Measurements from ENCODE around the gene RBM47.

Gene RBM47

GRCh38 chr4:40586034-40586433 lies 43.6 kb downstream of the RBM47 start:
- DNase-seq: no peak

DNA sequence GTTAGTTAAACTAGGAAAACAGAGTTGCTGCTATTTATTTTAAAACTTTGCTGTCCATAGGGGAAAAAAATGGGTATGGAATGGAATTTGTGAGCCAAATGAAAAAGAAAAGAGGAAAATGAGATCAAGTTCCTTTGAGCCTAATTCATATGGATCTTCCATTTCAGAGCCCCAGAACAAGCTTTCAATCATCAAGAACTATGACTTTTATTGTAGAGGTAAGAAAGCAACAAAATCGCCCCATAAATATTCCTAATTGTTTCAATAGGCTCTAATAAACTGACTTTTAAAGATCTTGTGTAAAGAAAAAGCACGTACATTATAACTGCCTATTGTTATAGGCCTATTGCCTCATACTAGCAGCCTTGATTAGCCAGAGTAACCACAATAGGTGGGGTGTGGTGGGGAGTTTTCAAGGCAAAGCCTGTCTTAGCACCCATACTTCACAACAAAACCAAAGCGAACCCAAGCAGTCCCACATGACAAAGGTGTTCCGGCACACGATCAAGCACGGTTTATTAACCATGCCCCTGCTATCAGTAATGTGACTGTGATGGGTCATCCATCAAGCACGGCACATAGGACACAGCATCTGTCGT lies 44.4 kb downstream of the RBM47 start:
- no peak for DNase-seq

GRCh38 chr4:40584517-40585141 lies 45.0 kb downstream of the RBM47 start:
- DNase-seq: no peak

DNA sequence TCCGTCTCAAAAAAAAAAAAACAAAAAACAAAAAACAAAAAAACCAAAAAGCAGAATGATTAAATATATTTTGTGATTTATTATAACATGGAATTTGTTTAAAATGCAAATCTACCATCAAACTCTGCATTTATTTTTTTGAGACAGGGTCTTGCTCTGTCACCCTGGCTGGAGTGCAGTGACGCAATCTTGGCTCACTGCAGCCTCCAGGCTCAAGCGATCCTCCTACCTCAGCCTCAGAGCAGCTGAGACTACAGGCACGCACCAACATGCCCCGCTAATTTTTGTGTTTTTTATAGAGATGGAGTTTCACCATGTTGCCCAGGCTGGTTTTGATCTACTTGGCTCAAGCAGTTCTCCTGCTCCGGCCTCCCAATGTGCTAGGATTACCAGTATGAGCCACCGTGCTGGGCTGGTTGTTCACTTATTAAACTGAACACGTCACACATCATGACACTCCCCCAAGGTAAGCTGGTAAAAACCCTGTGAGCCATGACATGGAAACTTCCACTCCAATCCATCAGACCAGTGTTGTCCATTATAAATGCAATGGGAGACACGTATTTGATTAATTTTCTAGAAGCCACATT lies 45.7 kb downstream of the RBM47 start:
- DNase-seq: no peak

DNA sequence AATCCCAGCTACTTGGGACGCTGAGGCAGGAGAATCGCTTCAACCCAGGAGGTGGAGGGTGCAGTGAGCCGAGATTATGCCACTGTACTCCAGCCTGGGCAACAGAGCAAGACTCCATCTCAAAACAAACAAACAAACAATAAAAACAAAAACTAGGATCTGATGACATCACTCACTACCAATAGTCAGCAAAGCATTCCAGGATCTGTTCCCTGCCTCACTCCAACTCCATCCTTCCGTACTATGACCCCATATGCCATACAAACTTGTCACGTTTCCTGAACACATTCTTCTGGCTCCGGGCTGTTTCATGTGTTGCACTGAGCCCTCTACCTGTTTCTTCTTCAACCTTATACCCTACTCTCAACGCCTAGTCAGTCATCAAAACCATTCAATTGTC lies 47.3 kb downstream of the RBM47 start:
- DNase-seq: no peak

DNA sequence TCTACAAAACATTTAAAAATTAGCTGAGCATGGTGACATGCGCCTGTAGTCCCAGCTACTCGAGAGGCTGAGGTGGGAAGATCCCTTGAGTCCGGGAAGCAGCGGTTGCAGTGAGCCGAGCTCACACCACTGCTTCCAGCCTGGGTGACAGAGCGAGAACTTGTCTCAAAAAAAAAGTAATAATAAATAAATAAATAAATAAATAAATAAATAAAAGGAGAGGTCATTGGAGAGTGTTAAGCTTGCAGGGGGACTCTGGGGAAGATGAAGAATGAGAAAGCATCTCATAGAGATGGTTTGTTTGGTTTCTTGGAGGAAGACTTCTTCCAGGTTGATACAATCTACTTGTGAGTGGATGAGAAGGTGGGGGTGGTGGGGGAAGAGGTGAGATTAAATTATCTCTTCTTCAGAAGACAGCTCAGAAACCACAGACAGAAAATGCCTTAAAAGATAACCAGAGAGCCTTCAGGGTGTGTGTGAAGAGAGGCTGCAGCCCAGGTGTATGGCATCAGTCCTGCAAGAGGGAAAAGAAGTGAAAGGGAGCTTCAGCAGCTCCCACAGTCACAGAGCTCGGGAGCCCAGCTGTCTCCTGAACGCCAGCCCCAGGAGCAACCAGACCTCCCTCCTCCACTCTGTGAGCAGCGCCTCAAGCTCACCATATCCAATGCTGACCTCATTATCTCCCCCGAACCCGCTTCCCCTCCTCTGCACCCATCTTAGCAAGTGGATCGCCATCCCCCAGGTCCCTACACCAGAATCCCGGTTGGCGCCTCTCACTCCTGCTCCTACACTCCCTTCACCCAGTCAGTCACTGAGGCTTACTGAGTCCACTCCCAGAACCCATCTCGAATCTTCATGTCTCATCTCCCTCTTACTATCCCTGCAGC lies 48.2 kb downstream of the RBM47 start:
- DNase-seq: no peak

- no peak for DNase-seq
Observed at GRCh38 chr4:40579983-40580382, 49.7 kb downstream of the RBM47 start.

- no peak for DNase-seq
Observed at GRCh38 chr4:40577588-40578253, 51.9 kb downstream of the RBM47 start.

DNA sequence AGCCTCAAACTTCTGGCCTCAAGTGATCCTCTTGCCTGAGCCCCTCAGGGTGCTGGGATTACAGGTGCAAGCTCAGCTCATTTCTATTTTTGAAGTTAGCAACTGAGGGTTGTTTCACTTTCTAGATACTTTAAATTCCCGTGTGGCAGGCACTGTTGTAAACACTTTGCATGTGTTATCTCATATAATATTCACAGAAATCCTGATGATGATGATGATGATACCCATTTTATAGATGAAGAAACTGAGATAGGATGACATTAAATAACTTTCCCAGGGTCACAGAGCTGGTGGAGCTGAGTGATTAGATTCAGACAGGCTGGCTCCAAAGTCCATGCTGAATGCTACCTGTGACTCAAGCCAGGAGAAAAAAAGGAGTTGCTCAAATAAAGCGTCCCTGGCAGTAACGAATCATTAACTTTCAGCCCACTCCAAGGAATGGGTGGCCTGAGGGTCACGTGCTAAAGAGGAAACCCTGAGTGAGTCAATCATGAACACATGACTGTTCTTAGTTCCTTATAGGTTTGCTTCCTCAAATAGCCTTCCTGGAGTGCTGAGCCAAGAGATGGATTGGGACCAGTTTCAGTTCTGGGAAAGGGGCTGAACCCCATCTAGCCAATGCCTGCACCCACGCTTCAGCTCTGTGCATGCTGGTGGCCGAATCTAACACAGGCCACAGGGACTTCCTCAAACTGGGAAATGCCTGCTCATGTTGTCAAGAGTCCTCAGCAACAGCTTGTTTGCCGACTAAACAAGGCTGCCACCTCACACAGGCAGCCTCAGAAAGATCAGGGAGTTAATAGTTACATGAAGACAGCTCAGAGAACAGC lies 52.8 kb downstream of the RBM47 start:
- no peak for DNase-seq

- DNase-seq: no peak
Observed at GRCh38 chr4:40575846-40576245, 53.8 kb downstream of the RBM47 start.

DNA sequence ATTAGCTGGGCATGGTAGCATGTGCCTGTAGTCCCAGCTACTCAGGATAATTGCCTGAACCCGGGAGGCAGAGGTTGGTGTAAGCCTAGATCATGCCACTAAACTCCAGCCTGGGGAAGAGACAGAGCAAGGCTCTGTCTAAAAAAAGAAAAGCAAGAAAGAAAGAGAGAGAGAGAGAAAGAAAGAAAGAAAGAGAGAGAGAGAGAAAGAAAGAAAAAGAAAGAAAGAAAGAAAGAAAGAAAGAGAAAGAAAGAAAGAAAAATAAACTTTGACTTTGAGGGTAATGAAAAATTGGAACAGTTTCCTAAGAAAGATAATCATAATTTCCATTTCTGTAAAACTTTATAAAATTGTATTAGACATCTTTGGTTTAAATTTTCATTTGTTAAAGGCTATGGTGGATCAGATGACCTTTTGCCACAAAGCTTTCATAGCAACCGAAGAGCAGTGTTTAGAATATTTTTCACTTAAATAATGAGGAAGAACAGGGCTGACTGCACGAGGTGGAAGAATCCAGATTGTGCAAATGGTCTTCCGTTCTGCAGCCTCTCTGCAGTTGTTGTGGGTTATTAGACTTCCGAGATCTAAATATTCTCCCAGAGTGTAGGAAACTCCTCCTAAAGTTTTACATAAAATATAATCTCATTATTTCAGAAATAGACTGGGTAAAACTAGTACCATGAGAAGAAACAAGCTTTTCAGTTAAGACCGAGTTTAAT lies 55.9 kb downstream of the RBM47 start:
- DNase-seq: no peak

DNA sequence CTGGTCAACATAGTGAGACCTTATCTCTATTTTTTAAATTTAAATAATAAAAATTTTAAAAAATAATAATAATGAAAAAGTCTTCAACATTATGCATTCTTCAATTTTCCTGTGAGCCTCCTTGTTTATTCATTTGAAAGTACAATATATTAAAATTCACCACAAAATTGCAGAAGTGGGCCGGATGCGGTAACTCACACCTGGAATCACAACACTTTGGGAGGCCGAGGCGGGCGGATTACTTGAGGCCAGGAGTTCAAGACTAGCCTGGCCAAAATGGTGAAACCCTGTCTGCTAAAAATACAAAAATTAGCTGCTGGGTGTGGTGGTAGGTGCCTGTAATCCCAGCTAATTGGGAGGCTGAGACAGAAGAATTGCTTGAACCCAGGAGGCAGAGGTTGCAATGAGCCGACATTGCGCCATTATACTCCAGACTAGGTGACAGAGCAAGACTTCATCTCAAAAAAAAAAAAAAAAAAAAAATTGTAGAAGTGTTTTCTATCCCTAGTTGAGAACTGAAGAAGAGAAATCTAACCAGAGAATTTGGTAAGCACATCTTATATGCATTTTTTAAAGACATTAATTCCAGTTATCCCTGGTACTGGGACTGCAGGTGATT lies 56.9 kb downstream of the RBM47 start:
- DNase-seq: no peak

DNA sequence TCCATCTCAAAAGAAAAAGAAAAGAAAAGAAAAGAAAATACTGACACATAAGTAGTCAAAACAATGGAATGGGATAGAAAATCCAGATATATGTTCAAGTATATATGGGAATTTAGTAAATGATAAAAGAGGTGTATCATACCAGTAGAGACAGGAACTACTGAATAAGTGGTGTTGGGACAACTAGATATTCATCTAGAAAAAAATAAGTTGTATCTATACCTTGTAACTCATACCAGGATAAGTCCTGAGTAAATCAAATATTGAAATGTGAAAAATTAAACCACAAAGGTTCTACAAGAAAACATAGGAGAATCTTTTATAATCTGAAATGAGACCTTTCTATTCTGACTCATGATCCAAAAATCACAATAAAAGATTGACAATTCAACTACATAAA lies 58.5 kb downstream of the RBM47 start:
- no peak for DNase-seq

DNA sequence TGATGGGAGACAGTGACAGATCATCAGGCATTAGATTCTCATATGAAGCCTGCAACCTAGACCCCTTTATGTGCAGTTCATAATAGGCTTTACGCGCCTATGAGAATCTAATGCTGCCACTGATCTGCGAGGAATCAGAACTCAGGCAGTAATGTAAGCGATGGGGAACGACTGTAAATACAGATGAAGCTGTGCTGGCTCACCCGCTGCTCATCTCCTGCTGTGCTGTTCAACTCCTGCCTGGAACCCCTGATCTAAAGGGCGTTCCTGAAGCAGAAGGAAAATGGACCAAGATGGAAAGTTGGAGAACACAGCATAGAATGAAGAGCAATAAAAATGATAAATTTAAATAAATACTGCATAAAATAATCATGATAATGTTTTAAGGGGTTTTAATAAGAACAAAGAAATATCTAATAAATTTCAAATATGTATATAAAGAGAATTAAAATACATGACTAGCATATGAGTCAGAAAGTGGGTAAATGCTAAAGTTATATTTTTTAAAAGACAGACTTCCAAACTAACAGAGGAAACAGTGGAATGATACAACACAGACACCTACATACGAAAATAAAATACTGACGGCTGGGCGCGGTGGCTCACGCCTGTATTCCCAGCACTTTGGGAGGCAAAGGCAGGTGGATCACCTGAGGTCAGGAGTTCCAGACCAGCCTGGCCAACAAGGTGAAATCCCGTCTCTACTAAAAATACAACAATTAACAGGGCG lies 59.2 kb downstream of the RBM47 start:
- DNase-seq: no peak

DNA sequence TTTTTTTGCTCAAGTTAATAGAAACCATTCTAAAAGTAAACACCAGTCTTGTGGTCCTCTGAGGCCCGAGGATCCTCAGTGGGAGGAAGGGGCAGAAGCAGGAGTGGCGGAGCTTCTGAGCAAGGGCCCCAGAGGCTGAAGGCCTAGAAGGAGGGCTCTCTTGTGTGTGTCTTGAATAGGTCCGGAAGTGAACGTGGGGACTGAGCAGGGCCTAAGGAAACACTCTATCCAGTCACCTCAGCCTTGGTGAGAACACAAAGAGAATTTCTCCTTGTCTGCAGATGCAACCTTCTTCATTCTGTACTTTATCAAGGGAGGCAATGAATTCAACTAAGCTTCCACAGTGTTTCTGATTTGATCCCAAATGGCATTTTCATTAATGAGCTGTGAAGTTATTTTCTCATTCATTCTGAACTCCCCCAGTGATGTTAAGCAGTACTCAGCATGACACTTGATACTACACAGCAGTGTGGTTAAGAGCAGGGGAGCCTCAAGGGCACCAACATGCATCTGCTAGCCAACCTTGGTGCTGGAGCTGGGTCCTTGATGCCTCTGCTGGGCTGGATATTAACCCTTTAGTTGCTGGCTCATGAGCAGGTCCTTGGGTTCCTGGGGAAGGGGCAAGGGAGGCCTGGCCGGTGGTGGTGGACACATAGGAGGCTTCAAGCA lies 64.7 kb downstream of the RBM47 start:
- no peak for DNase-seq

- DNase-seq: no peak
Observed at GRCh38 chr4:40564004-40564403, 65.7 kb downstream of the RBM47 start.

- no peak for DNase-seq
Observed at GRCh38 chr4:40563401-40563800, 66.3 kb downstream of the RBM47 start.

- no peak for DNase-seq
Observed at GRCh38 chr4:40562681-40563080, 67.0 kb downstream of the RBM47 start.

DNA sequence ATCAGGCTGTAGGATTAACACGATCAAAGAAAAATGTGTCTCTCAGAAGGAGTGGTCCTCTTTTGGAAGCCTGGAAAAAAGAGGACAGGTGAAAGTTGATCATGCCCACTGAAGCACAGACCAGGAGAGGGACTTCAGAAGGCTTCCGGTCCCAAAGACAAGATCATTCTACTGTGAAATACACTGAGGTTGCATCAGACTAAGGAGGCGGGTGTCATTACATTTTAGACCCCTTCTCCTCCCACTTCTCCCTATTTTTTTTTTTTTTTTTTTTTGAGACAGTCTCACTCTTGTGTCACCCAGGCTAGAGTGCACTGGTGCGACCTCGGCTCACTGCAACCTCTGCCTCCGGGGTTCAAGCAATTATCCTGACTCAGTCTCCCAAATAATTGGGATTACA lies 67.5 kb downstream of the RBM47 start:
- no peak for DNase-seq
